HepG2 (cell line): ENCODE results near the gene TNFSF12. TPM values are rescaled to one million over a fixed set of nuclear protein-coding genes. Genes with fewer than 3 reads are reported as not detected.
A peak's percentile ranks its signal among the peaks of the same experiment; 100 is the strongest.

ENCODE experiments used
- ARID2 ChIP-seq: sonication (generic); formaldehyde crosslinking; IDR thresholded peaks from 2 replicates; pipeline ENCODE4 v1.8.1; 2022; ENCODE audit warnings: mild to moderate bottlenecking, missing genetic modification reagents, borderline replicate concordance
- ATM ChIP-seq: fragments of 450-650 bp; IDR thresholded peaks from 2 replicates; pipeline ENCODE4 v1.7.1; 2017; ENCODE audit warnings: mild to moderate bottlenecking, borderline replicate concordance
- E2F2 ChIP-seq: sonication (generic); formaldehyde crosslinking; IDR thresholded peaks from 2 replicates; pipeline ENCODE4 v1.4.0; 2020; ENCODE audit warnings: missing genetic modification reagents, borderline replicate concordance
- ELF1 ChIP-seq: sonication (generic); formaldehyde crosslinking; IDR thresholded peaks from 2 replicates; pipeline ENCODE4 v1.4.0; 2020; ENCODE audit warnings: missing genetic modification reagents
- ELF3 ChIP-seq: IDR thresholded peaks from 2 replicates; pipeline ENCODE4 v1.6.1; 2016; ENCODE audit warnings: missing genetic modification reagents, missing compliant biosample characterization
- HMG20A ChIP-seq: IDR thresholded peaks from 2 replicates; pipeline ENCODE4 v1.6.1; 2016; ENCODE audit warnings: borderline replicate concordance
- HNF4A ChIP-seq: sonication (generic); formaldehyde crosslinking; IDR thresholded peaks from 2 replicates; pipeline ENCODE4 v1.4.0; 2020; ENCODE audit warnings: missing genetic modification reagents
- HOMEZ ChIP-seq: IDR thresholded peaks from 2 replicates; pipeline ENCODE4 v1.6.1; 2016; ENCODE audit warnings: low read depth
- MXD3 ChIP-seq: IDR thresholded peaks from 2 replicates; pipeline ENCODE4 v1.6.1; 2016; ENCODE audit warnings: mild to moderate bottlenecking, missing biosample characterization, missing genetic modification reagents
- NFRKB ChIP-seq: fragments of 450-650 bp; IDR thresholded peaks from 2 replicates; pipeline ENCODE4 v1.6.1; 2017
- REXO4 ChIP-seq: sonication (generic); formaldehyde crosslinking; IDR thresholded peaks from 2 replicates; pipeline ENCODE4 v1.8.0; 2022; ENCODE audit warnings: missing genetic modification reagents, mild to moderate bottlenecking, borderline replicate concordance
- THAP7 ChIP-seq: sonication (generic); formaldehyde crosslinking; IDR thresholded peaks from 2 replicates; pipeline ENCODE4 v1.8.1; 2023; ENCODE audit warnings: mild to moderate bottlenecking, missing genetic modification reagents
- ZBTB39 ChIP-seq: sonication (generic); formaldehyde crosslinking; IDR thresholded peaks from 2 replicates; pipeline ENCODE4 v1.5.0; 2020; ENCODE audit warnings: missing genetic modification reagents
- ZFP82 ChIP-seq: sonication (generic); formaldehyde crosslinking; IDR thresholded peaks from 2 replicates; pipeline ENCODE4 v1.5.1; 2020; ENCODE audit warnings: mild to moderate bottlenecking, missing genetic modification reagents, borderline replicate concordance
- ZFYVE20 ChIP-seq: sonication (generic); formaldehyde crosslinking; IDR thresholded peaks from 2 replicates; pipeline ENCODE4 v1.8.0; 2023; ENCODE audit warnings: low read depth, mild to moderate bottlenecking, moderate library complexity, missing genetic modification reagents, borderline replicate concordance
- ZNF557 ChIP-seq: sonication (generic); formaldehyde crosslinking; IDR thresholded peaks from 2 replicates; pipeline ENCODE4 v1.4.0; 2020; ENCODE audit warnings: missing genetic modification reagents
- ZSCAN20 ChIP-seq: sonication (generic); formaldehyde crosslinking; IDR thresholded peaks from 2 replicates; pipeline ENCODE4 v1.4.0; 2020; ENCODE audit warnings: missing genetic modification reagents, mild to moderate bottlenecking, borderline replicate concordance
- ZSCAN30 ChIP-seq: sonication (generic); formaldehyde crosslinking; IDR thresholded peaks from 2 replicates; pipeline ENCODE4 v1.5.0; 2020; ENCODE audit warnings: mild to moderate bottlenecking, missing genetic modification reagents
- polyA plus RNA-seq, 8 experiments: library from polyadenylated mRNA; depleted of rRNA in 3 of 8; stranded (reverse) in 7 of 8; unstranded in 1 of 8; fragments of >200 nt; fragmentation: Illumina TruSeq in 4 of 8; extraction: Trizol in 4 of 8; gene quantifications; 2 replicates each; pipeline versions ENCODE4 v1.2.1 to v1.2.3, GENCODE V29; 2011 to 2016; ENCODE audit warnings: low read depth in 4 of 8, missing spikeins in 1 of 8, mixed read lengths in 1 of 8; ENCODE audit not compliant: insufficient read depth in 1 of 8
- total RNA-seq, 5 experiments: library from RNA; depleted of rRNA; stranded (reverse); fragments of >200 nt; fragmentation: Illumina TruSeq; extraction: Trizol; gene quantifications; 2 replicates each; pipeline ENCODE4 v1.2.3, GENCODE V29; 2016; ENCODE audit warnings: low read depth in 1 of 5
- TF ChIP-seq, protein P1 (sequence below): sonication (generic); formaldehyde crosslinking; IDR thresholded peaks from 2 replicates; pipeline ENCODE4 v1.8.1; 2023; ENCODE audit warnings: mild to moderate bottlenecking, moderate library complexity, missing genetic modification reagents
- TF ChIP-seq, protein P2 (sequence below): sonication (generic); formaldehyde crosslinking; IDR thresholded peaks from 2 replicates; pipeline ENCODE4 v1.4.0; 2020; ENCODE audit warnings: mild to moderate bottlenecking, missing genetic modification reagents

The TNFSF12 gene
- total and polyA plus RNA-seq, 2 of the 13 experiments (the other 11 are each of a cell fraction or from before 2014, with no cell fraction given) = 0.93 to 7.2 TPM

GRCh38 chr17:7579001-7579833 is 30.4 kb downstream of the TNFSF12 start, which contains the start of gene CD68 (continued):
- TF ChIP-seq ZFP82 (CRISPR knock-in tag) = peak; percentile 21; the same call in 1 of the 2 replicates
- TF ChIP-seq HNF4A (CRISPR knock-in tag) = peak; percentile 73
- TF ChIP-seq THAP7 (CRISPR knock-in tag) = no peak
- no peak for TF ChIP-seq E2F2
- 0 out of 2 replicates have a peak, but pooled peaks have one; percentile 13 for TF ChIP-seq HMG20A (CRISPR knock-in tag)
- TF ChIP-seq ELF1 = peak; percentile 80
- no peak for TF ChIP-seq HOMEZ (CRISPR knock-in tag)
- peak; percentile 96 for TF ChIP-seq ELF3 (CRISPR knock-in tag)
- TF ChIP-seq MXD3 (CRISPR knock-in tag) = no peak; the same call in 1 of the 2 replicates
- TF ChIP-seq REXO4 = no peak
- no peak for TF ChIP-seq ZFYVE20
- TF ChIP-seq ZNF557 = peak; percentile 69; the same call in 1 of the 2 replicates
- TF ChIP-seq, protein P1, sequence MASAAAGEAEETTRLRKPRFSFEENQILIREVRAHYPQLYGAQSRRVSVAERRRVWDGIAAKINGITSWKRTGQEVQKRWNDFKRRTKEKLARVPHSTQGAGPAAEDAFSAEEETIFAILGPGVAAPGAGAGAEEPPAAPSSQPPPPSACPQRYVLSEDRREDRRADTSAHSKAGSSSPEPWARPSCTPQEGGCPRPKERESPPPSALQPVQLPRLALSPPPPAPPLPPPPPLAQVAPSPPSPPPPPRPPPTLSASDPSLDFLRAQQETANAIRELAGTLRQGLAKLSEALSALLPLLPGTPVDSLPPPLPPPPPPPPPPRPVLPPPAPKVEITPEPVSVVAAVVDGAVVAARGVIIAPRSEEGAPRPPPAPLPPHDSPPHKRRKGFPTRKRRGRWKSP (CRISPR knock-in tag) = peak; percentile 75
- TF ChIP-seq ZSCAN20 (CRISPR knock-in tag) = peak; percentile 63; the same call in 1 of the 2 replicates
- TF ChIP-seq ZSCAN30 (CRISPR knock-in tag) = no peak
- no peak for TF ChIP-seq ATM
- TF ChIP-seq, protein P2, sequence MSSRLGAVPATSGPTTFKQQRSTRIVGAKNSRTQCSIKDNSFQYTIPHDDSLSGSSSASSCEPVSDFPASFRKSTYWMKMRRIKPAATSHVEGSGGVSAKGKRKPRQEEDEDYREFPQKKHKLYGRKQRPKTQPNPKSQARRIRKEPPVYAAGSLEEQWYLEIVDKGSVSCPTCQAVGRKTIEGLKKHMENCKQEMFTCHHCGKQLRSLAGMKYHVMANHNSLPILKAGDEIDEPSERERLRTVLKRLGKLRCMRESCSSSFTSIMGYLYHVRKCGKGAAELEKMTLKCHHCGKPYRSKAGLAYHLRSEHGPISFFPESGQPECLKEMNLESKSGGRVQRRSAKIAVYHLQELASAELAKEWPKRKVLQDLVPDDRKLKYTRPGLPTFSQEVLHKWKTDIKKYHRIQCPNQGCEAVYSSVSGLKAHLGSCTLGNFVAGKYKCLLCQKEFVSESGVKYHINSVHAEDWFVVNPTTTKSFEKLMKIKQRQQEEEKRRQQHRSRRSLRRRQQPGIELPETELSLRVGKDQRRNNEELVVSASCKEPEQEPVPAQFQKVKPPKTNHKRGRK (CRISPR knock-in tag) = no peak
- TF ChIP-seq ZBTB39 (CRISPR knock-in tag) = no peak
- TF ChIP-seq ARID2 (CRISPR knock-in tag) = no peak
- TF ChIP-seq NFRKB = no peak
